MM.1S (cell line): Measurements from ENCODE around the gene PDIA6.
A peak's percentile ranks its signal among the peaks of the same experiment; 100 is the strongest.

Experiments
- DNase-seq: peaks from one replicate; pipeline ENCODE4 v3.0.0-alpha.2; 2015
- H2AFZ ChIP-seq: fragments of 300-600 bp; sonication (generic); 2 replicates; pipeline ENCODE4 v1.6.0; 2016; ENCODE audit warnings: antibody characterized with exemption, low read length
- H3F3A ChIP-seq: fragments of 300-600 bp; sonication (generic); 2 replicates; pipeline ENCODE4 v1.6.1; 2016; ENCODE audit warnings: mild to moderate bottlenecking, antibody characterized with exemption, low read length, moderate library complexity, mixed read lengths; ENCODE audit not compliant: insufficient read depth
- H3K27ac ChIP-seq: fragments of 300-600 bp; sonication (generic); 2 replicates; pipeline ENCODE4 v1.5.1; 2016; ENCODE audit warnings: mild to moderate bottlenecking, low read length
- H3K27me3 ChIP-seq: fragments of 300-600 bp; sonication (generic); replicated peaks from 2 replicates; pipeline ENCODE4 v1.6.0; 2016; ENCODE audit warnings: low read length; ENCODE audit not compliant: insufficient read depth
- H3K36me3 ChIP-seq: fragments of 300-600 bp; sonication (generic); replicated peaks from 2 replicates; pipeline ENCODE4 v1.6.1; 2016; ENCODE audit warnings: mild to moderate bottlenecking, low read length, mixed read lengths; ENCODE audit not compliant: insufficient read depth
- H3K4me1 ChIP-seq: fragments of 300-600 bp; sonication (generic); 2 replicates; pipeline ENCODE4 v1.6.1; 2016; ENCODE audit warnings: low read length, mixed read lengths
- H3K4me2 ChIP-seq: fragments of 300-600 bp; sonication (generic); 2 replicates; pipeline ENCODE4 v1.6.0; 2016; ENCODE audit warnings: low read depth, low read length
- H3K4me3 ChIP-seq: fragments of 300-600 bp; sonication (generic); 2 replicates; pipeline ENCODE4 v1.5.1; 2016; ENCODE audit warnings: low read length, mixed read lengths
- H3K79me2 ChIP-seq: fragments of 300-600 bp; sonication (generic); 2 replicates; pipeline ENCODE4 v1.6.1; 2016; ENCODE audit warnings: mixed run types, low read length, mixed read lengths
- H3K9ac ChIP-seq: fragments of 300-600 bp; sonication (generic); 2 replicates; pipeline ENCODE4 v1.6.1; 2016; ENCODE audit warnings: low read length, mixed read lengths
- H3K9me2 ChIP-seq: fragments of 300-600 bp; sonication (generic); replicated peaks from 2 replicates; pipeline ENCODE4 v1.6.1; 2016; ENCODE audit warnings: mild to moderate bottlenecking, low read length, mixed read lengths; ENCODE audit not compliant: insufficient read depth
- H3K9me3 ChIP-seq: fragments of 300-600 bp; sonication (generic); replicated peaks from 2 replicates; pipeline ENCODE4 v1.6.1; 2016; ENCODE audit warnings: mild to moderate bottlenecking, low read length, mixed read lengths; ENCODE audit not compliant: insufficient read depth
- H4K20me1 ChIP-seq: fragments of 300-600 bp; sonication (generic); 2 replicates; pipeline ENCODE4 v1.6.1; 2016; ENCODE audit warnings: mild to moderate bottlenecking, low read length, moderate library complexity, mixed read lengths; ENCODE audit not compliant: insufficient read depth
- CTCF ChIP-seq: fragments of 300-600 bp; sonication (generic); IDR thresholded peaks from 2 replicates; pipeline ENCODE4 v1.5.1; 2016; ENCODE audit warnings: antibody characterized with exemption, low read length, mixed read lengths
- EZH2 ChIP-seq: fragments of 300-600 bp; sonication (generic); optimal IDR thresholded peaks from 2 replicates; pipeline ENCODE3; 2017; ENCODE audit warnings: low read depth, mild to moderate bottlenecking, antibody characterized with exemption, low read length, mixed read lengths
- EZH2phosphoT487 ChIP-seq: fragments of 300-600 bp; sonication (generic); IDR thresholded peaks from 2 replicates; pipeline ENCODE4 v1.6.1; 2018; ENCODE audit warnings: antibody characterized with exemption, low read length

The PDIA6 gene

GRCh38 chr2:10812362-10813162 lies at the start of gene PDIA6:
Gene PDIA6, minus strand, starts transcription at chr2:10812785. Its CDS starts 89 bp downstream, at chr2:10812696.
- H3K4me1 ChIP-seq: peaks cover 23% of the 10 kb centered on the region
- no peaks in the 10 kb centered on the region for H3K9me3 ChIP-seq
- TF ChIP-seq EZH2phosphoT487 (no peak), EZH2 (no peak), CTCF (no peak)
- H2AFZ ChIP-seq: peak within 1 kb of the TSS; percentile 94
- H3K27me3 ChIP-seq: 0 out of 2 replicates have a peak, but pooled peaks cover 3% of the 10 kb centered on the region
- H3K4me3 ChIP-seq: peak within 1 kb of the TSS; percentile 80
- peak within 1 kb of the TSS; percentile 93 for H3K4me2 ChIP-seq
- peaks cover 47% of the 10 kb centered on the region for H3K79me2 ChIP-seq
- no peaks in the 10 kb centered on the region for H3K9me2 ChIP-seq
- peak; percentile 97 for DNase-seq
- H3F3A ChIP-seq: peaks cover 23% of the 10 kb centered on the region
- no peaks in the 10 kb centered on the region; the same call in 1 of the 2 replicates for H3K36me3 ChIP-seq
- H3K9ac ChIP-seq: peak within 1 kb of the TSS; percentile 90
- peak within 1 kb of the TSS; percentile 77 for H3K27ac ChIP-seq
- H4K20me1 ChIP-seq: peaks cover 32% of the 10 kb centered on the region

GRCh38 chr2:10862330-10862729 lies 49.7 kb upstream of the PDIA6 start:
- Histone ChIP-seq H3F3A (peaks cover 20% of the 10 kb centered on the region), H3K27ac (no peak overlapping the region), H3K4me2 (no peak overlapping the region), H3K79me2 (no peaks in the 10 kb centered on the region), H3K9me2 (no peaks in the 10 kb centered on the region), H3K36me3 (no peaks in the 10 kb centered on the region), H3K27me3 (peaks cover 19% of the 10 kb centered on the region), H2AFZ (no peak overlapping the region), H3K4me3 (no peak overlapping the region), H3K4me1 (peaks cover 29% of the 10 kb centered on the region), H3K9me3 (no peaks in the 10 kb centered on the region), H3K9ac (no peak overlapping the region), H4K20me1 (no peaks in the 10 kb centered on the region)
- no peak for DNase-seq
- TF ChIP-seq EZH2phosphoT487: no peak
- no peak for TF ChIP-seq CTCF
- TF ChIP-seq EZH2: no peak

- H3K27ac ChIP-seq: no peak overlapping the region
- no peaks in the 10 kb centered on the region for H4K20me1 ChIP-seq
- DNase-seq: no peak
- no peak overlapping the region for H3K4me2 ChIP-seq
- H3F3A ChIP-seq: peaks cover 20% of the 10 kb centered on the region
- no peak overlapping the region for H2AFZ ChIP-seq
- no peaks in the 10 kb centered on the region for H3K36me3 ChIP-seq
- no peak overlapping the region for H3K9ac ChIP-seq
- no peak overlapping the region for H3K4me3 ChIP-seq
- no peaks in the 10 kb centered on the region for H3K9me3 ChIP-seq
- H3K9me2 ChIP-seq: no peaks in the 10 kb centered on the region
- TF ChIP-seq CTCF (no peak), EZH2phosphoT487 (no peak), EZH2 (no peak)
- peaks cover 29% of the 10 kb centered on the region for H3K4me1 ChIP-seq
- peaks cover 19% of the 10 kb centered on the region for H3K27me3 ChIP-seq
- H3K79me2 ChIP-seq: no peaks in the 10 kb centered on the region
Observed at GRCh38 chr2:10861765-10862164, 49.2 kb upstream of the PDIA6 start.
